ENCODE measurements around the gene CLCN2.

The CLCN2 gene

DNA sequence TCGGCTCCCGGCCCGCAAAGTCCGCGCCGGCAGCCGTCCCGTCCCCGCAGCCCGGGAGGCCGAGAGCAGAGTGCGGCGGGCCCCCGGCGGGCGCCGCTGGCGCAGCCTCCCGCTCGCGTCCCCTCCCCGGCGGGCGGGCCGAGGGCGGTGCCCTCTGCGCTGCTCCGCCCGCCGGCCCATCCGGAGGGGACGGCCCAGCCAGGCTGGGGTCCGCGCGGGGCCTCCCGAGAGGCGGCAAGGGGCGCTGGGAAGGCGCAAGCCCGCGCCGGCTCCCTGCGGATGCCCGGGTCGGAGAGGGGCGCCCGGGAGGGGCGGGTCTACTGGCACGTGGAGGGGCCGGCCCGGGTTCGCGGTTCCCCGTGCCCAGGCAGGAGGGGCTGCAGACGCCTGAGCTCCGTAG, at the start of gene CLCN2, which contains the start of gene POLR2H:
CLCN2 (minus strand) TSS at position 74 of the 400 bp plus-strand sequence. CDS start 126 bp downstream, outside the sequence.
POLR2H (plus strand) TSS at position 179 of the 400 bp plus-strand sequence. CDS start 1,783 bp downstream, outside the sequence.
- DNase-seq (ENCODE audit: low read depth in 2 of 2): peak; percentile 4 to 22

GRCh38 chr3:184409946-184410500, 48.6 kb upstream of the CLCN2 start:
- DNase-seq (ENCODE audit: low read depth in 2 of 2): no peak

GRCh38 chr3:184409331-184409926, 48.0 kb upstream of the CLCN2 start:
- DNase-seq (ENCODE audit: low read depth in 2 of 2): no peak

DNA sequence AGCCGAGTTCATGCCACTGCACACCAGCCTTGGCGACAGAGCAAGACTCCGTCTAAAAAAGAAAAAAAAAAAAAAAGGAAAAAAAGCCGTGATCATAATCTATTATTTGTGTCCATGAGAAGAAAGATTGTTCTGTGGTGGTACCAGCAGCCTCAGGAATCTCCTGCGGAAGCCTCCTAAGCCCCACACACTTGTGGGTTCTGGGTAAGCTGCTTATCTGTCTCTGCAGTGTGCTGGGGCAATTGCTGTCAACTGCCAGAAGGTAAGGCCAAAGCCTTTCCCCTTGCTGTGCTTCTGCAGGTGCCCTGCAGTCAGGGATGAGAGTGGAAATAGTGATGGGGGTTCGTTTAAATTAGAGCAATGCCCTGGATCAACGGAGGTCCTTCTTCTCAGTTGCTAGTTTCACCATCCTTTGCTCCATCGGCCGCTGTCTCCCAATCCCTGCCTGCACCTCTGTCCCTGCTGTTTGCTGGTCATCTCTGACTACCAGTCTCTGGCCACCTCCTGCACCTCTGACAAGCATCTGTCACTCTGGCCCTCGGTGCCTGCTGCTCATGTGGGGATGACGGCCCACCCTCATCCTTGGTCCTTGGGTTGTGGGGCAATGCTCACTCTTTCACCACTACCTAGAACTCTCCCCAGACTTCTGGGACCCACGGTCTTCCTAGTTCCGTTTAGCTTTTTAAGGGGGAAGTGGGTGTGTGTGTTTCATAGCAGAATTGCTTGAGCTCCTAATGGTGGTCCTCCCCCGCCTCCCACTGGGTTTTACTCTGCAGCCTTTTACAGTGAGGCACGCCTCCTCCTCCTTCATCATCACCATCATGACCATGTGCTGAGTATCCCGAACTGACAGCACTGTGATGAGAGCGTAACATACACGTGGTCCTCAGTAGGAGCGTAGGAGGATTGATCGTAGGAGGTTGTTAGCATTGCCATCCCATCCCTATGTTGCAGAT, 43.9 kb upstream of the CLCN2 start:
- no peak for DNase-seq (ENCODE audit: low read depth in 2 of 2)

- no peak for DNase-seq (ENCODE audit: low read depth in 2 of 2)
These were observed 38.0 kb upstream of the CLCN2 start for GRCh38 chr3:184399410-184399809.

GRCh38 chr3:184395320-184395660, 33.9 kb upstream of the CLCN2 start:
- no peak for DNase-seq (ENCODE audit: low read depth in 2 of 2)

- DNase-seq (ENCODE audit: low read depth in 2 of 2): no peak
These were observed 29.9 kb upstream of the CLCN2 start for GRCh38 chr3:184391266-184391665.

DNA sequence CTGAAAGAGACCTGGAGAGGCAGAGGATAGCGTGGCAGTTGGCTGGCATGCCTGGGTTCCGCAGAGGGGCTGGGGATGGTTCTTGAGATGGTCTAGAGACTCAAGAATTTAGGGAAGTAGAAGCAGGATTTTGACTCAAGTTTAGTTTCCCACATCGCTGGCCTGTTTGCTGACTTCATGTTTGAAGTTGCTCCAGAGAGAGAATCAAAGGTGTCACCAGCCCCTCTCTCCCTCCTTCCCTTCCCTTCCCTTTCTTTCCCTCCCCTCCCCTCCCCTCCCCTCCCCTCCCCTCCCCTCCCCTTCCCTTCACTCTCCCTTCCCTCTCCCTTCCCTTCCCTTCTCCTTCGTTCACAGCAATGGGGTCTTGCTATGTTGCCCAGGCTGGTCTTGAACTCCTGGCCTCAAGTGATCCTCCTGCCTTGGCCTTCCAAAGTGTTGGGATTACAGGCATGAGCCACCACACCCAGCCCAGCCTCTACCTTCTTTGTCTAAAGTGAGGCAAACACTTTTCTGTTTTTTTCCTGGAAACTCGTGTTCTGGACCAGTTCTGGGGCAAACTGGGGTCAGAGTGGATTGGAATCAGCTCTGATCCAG, 28.6 kb upstream of the CLCN2 start:
- DNase-seq (ENCODE audit: low read depth in 2 of 2): no peak

DNA sequence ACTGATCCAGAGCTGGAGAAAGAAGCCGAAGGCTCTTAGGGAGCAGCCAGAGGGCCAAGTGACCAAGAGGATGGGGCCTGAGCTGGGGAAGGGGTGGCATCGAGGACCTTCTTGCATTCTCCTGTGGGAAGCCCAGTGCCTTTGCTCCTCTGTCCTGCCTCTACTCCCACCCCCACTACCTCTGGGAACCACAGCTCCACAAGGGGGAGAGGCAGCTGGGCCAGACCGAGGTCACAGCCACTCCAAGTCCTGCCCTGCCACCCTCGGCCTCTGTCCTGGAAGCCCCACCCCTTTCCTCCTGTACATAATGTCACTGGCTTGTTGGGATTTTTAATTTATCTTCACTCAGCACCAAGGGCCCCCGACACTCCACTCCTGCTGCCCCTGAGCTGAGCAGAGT, 28.0 kb upstream of the CLCN2 start:
- no peak for DNase-seq (ENCODE audit: low read depth in 2 of 2)

DNA sequence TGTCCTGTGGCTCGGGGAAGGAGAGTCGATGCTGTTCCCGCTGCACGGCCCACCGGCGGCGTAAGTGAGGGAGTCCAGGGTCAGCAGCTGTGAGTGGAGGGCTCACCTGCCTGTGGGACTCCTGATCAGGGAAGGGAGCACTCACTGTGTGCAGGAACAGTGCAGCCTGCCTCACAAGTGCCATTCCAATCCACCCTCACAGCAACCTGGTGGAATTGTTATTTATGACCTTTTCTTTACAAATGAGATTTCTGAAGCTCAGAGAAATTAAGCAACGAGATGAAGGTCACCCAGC, 27.5 kb upstream of the CLCN2 start:
- no peak for DNase-seq (ENCODE audit: low read depth in 2 of 2)

GRCh38 chr3:184388164-184388935, 26.9 kb upstream of the CLCN2 start:
- no peak for DNase-seq (ENCODE audit: low read depth in 2 of 2)

GRCh38 chr3:184387174-184387714, 25.8 kb upstream of the CLCN2 start:
- DNase-seq (ENCODE audit: low read depth in 2 of 2): no peak

DNA sequence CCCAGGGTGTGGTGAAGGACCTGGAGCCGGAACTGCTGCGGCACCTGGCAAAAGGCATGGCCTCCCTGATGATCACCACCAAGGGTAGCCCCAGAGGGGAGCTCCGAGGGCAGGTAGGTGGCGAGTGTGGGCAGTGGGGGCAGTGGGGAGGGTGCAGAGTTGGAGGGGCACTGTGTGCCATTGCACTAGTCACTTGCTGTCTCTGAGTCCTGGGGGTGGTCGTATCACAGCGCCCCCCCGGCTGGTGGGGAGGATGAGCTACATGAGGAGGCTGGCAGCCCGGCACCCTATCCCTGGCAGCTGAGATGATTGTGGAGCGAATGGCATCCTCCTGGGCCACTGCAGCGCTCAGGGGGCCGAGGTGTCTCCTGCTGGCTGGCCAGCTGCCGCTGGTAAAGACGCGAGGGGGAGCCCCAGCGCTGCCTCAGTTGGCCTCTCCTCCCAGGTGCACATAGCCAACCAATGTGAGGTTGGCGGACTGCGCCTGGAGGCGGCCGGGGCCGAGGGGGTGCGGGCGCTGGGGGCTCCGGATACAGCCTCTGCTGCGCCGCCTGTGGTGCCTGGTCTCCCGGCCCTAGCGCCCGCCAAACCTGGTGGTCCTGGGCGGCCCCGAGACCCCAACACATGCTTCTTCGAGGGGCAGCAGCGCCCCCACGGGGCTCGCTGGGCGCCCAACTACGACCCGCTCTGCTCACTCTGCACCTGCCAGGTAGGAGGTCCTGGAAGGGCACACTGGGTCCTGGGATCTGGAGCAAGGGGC, 24.8 kb upstream of the CLCN2 start:
- DNase-seq (ENCODE audit: low read depth in 2 of 2): no peak

- no peak for DNase-seq (ENCODE audit: low read depth in 2 of 2)
These were observed 23.5 kb upstream of the CLCN2 start for GRCh38 chr3:184384856-184385422.

DNA sequence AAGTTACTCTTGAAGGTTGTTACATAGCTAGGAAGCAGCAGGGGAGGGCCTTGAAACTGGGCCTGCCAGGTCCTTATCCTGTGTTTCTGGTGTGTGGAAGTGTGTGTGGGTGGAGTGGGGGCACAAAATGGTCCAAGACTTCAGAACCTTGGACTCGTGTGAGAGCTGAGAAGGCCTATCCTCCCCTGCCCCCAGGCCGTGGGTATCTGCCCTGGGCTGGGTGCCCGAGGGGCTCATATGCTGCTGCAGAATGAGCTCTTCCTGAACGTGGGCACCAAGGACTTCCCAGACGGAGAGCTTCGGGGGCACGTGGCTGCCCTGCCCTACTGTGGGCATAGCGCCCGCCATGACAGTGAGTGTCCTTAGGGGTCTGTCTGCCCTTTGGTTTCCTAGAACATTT, 22.9 kb upstream of the CLCN2 start:
- no peak for DNase-seq (ENCODE audit: low read depth in 2 of 2)

- no peak for DNase-seq (ENCODE audit: low read depth in 2 of 2)
These were observed 21.8 kb upstream of the CLCN2 start for GRCh38 chr3:184383033-184383740.

- DNase-seq (ENCODE audit: low read depth in 2 of 2): no peak
These were observed 21.1 kb upstream of the CLCN2 start for GRCh38 chr3:184382326-184383032.

GRCh38 chr3:184381261-184382224, 20.1 kb upstream of the CLCN2 start:
- no peak for DNase-seq (ENCODE audit: low read depth in 2 of 2)
